SK-MEL-5 (cell line): ENCODE data around the gene CASP8AP2. TPM values are rescaled to one million over a fixed set of nuclear protein-coding genes. Genes with fewer than 3 reads are reported as not detected.

Source experiments
- DNase-seq: peaks from one replicate; pipeline ENCODE4 v3.0.0-alpha.2; 2016; ENCODE audit warnings: low read depth, low spot score
- in situ Hi-C: cut with HindIII; loops from 2 replicates; pipeline ENCODE4 v1.10.0; 2016; ENCODE audit warnings: low sequenced_read_pairs, high pct_unique_total_duplicates, low pct_unique_long_range_greater_than_20kb
- small RNA-seq, 2 experiments: library from RNA; depleted of rRNA; stranded (forward); fragments of <200 nt; gene quantifications; one replicate each; pipeline ENCODE3, GENCODE V24; 2014
- total RNA-seq: library from RNA; depleted of rRNA; stranded (reverse); fragments of >200 nt; shearing (Covaris generic); gene quantifications from 2 replicates; pipeline ENCODE4 v1.2.3, GENCODE V29; 2014; rRNA removed

CASP8AP2 gene
- total RNA-seq, 1 experiment from 2014 or later = 7.2 TPM

- no peak for DNase-seq
- in situ Hi-C loops = no loop called here
Observed at GRCh38 chr6:89917216-89917615, 87.5 kb downstream of the CASP8AP2 start.

- no peak for DNase-seq
- in situ Hi-C loops = no loop called here
Observed at GRCh38 chr6:89917801-89918366, 88.2 kb downstream of the CASP8AP2 start.

Small RNA genes lying within 50 kb of the gene (small RNA-seq; reads per million reads assigned to genes)
- gene DNAJC19P6 (0 reads per million in 2 experiments), gene RF00019 (0 reads per million in 2 experiments)

Other genes starting within 250 kb of the CASP8AP2 start
- gene LYRM2, start 191.1 kb upstream of the CASP8AP2 start, total RNA-seq = 35.2 and 35.4 TPM in 2 replicates
- 25.3 and 30.8 TPM in 2 replicates for gene MDN1, start 10.1 kb upstream of the CASP8AP2 start, total RNA-seq
- gene GJA10, start 64.6 kb downstream of the CASP8AP2 start, total RNA-seq = not detected in 2 replicates